Islet precursor cell (in vitro differentiated cells): ENCODE measurements around the gene ELMO1.

ENCODE experiments used
- DNase-seq: peaks from one replicate; pipeline ENCODE4 v3.0.0-alpha.2; 2018

The ELMO1 gene

GRCh38 chr7:37076668-37077067, 372.0 kb downstream of the ELMO1 start:
- no peak for DNase-seq

GRCh38 chr7:37074370-37074769, 374.3 kb downstream of the ELMO1 start:
- DNase-seq = no peak

- DNase-seq = no peak
Observed at GRCh38 chr7:37071124-37071523, 377.5 kb downstream of the ELMO1 start.

GRCh38 chr7:37070471-37070870, 378.2 kb downstream of the ELMO1 start:
- no peak for DNase-seq

- no peak for DNase-seq
Observed at GRCh38 chr7:37070031-37070430, 378.6 kb downstream of the ELMO1 start.

GRCh38 chr7:37069336-37069735, 379.3 kb downstream of the ELMO1 start:
- DNase-seq = no peak

- no peak for DNase-seq
Observed at GRCh38 chr7:37068902-37069301, 379.8 kb downstream of the ELMO1 start.

- DNase-seq = no peak
Observed at GRCh38 chr7:37068038-37068437, 380.6 kb downstream of the ELMO1 start.

GRCh38 chr7:37065779-37066271, 382.8 kb downstream of the ELMO1 start:
- DNase-seq = no peak

GRCh38 chr7:37062560-37062859, 386.2 kb downstream of the ELMO1 start:
- DNase-seq = no peak

GRCh38 chr7:37061849-37062559, 386.7 kb downstream of the ELMO1 start:
- DNase-seq = no peak

GRCh38 chr7:37056234-37056912, 392.3 kb downstream of the ELMO1 start:
- DNase-seq = no peak

- no peak for DNase-seq
Observed at GRCh38 chr7:37054624-37055241, 393.9 kb downstream of the ELMO1 start.

- peak; percentile 80 for DNase-seq
Observed at GRCh38 chr7:37052705-37053104, 396.0 kb downstream of the ELMO1 start.

GRCh38 chr7:37050801-37051200, 397.9 kb downstream of the ELMO1 start:
- no peak for DNase-seq

GRCh38 chr7:37048674-37049073, 400.0 kb downstream of the ELMO1 start:
- no peak for DNase-seq

- DNase-seq = peak; percentile 65
Observed at GRCh38 chr7:37047260-37047659, 401.4 kb downstream of the ELMO1 start.

- no peak for DNase-seq
Observed at GRCh38 chr7:37046531-37047079, 402.1 kb downstream of the ELMO1 start.

GRCh38 chr7:37045681-37046179, 402.9 kb downstream of the ELMO1 start:
- DNase-seq = no peak

- DNase-seq = no peak
Observed at GRCh38 chr7:37041461-37041860, 407.2 kb downstream of the ELMO1 start.

- DNase-seq = no peak
Observed at GRCh38 chr7:37040330-37040729, 408.3 kb downstream of the ELMO1 start.

- DNase-seq = no peak
Observed at GRCh38 chr7:37039131-37039749, 409.4 kb downstream of the ELMO1 start.

GRCh38 chr7:37038706-37039105, 410.0 kb downstream of the ELMO1 start:
- no peak for DNase-seq
